Pulmonary artery endothelial cell (primary cell): ENCODE results near the gene TTR. TPM values are rescaled to one million over a fixed set of nuclear protein-coding genes. Genes with fewer than 3 reads are reported as not detected.

Experiments used
- DNase-seq: peaks from one replicate; pipeline ENCODE4 v3.0.0-alpha.2; 2011; ENCODE audit warnings: low read depth, low spot score
- total RNA-seq: library from RNA; depleted of rRNA; stranded (reverse); fragments of >200 nt; gene quantifications from 2 replicates; pipeline ENCODE4 v1.2.3, GENCODE V29; 2014

TTR gene
- total RNA-seq, 1 donor from 2014 or later: not detected

GRCh38 chr18:31614044-31614443 lies 22.4 kb downstream of the TTR start:
- DNase-seq: no peak

GRCh38 chr18:31616586-31616985 lies 24.9 kb downstream of the TTR start:
- DNase-seq: no peak

GRCh38 chr18:31617031-31617717 lies 25.5 kb downstream of the TTR start:
- no peak for DNase-seq

- DNase-seq: no peak
Observed at GRCh38 chr18:31618801-31619200, 27.1 kb downstream of the TTR start.

- DNase-seq: no peak
Observed at GRCh38 chr18:31619291-31619690, 27.6 kb downstream of the TTR start.

GRCh38 chr18:31624892-31625640 lies 33.4 kb downstream of the TTR start:
- no peak for DNase-seq

- DNase-seq: no peak
Observed at GRCh38 chr18:31626409-31626808, 34.7 kb downstream of the TTR start.

- DNase-seq: no peak
Observed at GRCh38 chr18:31630549-31630948, 38.9 kb downstream of the TTR start.

- peak; percentile 7 for DNase-seq
Observed at GRCh38 chr18:31631526-31631925, 39.8 kb downstream of the TTR start.

GRCh38 chr18:31632356-31632755 lies 40.7 kb downstream of the TTR start:
- DNase-seq: no peak

GRCh38 chr18:31633392-31634330 lies 42.0 kb downstream of the TTR start:
- DNase-seq: no peak

GRCh38 chr18:31634331-31634713 lies 42.6 kb downstream of the TTR start:
- no peak for DNase-seq

GRCh38 chr18:31636387-31636786 lies 44.7 kb downstream of the TTR start:
- no peak for DNase-seq

GRCh38 chr18:31637445-31637844 lies 45.8 kb downstream of the TTR start:
- DNase-seq: no peak

GRCh38 chr18:31643003-31643402 lies 51.3 kb downstream of the TTR start:
- DNase-seq: no peak

GRCh38 chr18:31645411-31645810 lies 53.7 kb downstream of the TTR start:
- DNase-seq: no peak

- DNase-seq: no peak
Observed at GRCh38 chr18:31646332-31647126, 54.9 kb downstream of the TTR start.

- no peak for DNase-seq
Observed at GRCh38 chr18:31647127-31647753, 55.6 kb downstream of the TTR start.
